ENCODE results near the gene ZG16.
"Not testable (repeated sequence)": the region's sequence is repeated elsewhere in the genome, so short reads cannot be mapped to it uniquely, and the experiment has no call there.

ZG16 gene

GRCh38 chr16:29774730-29775129, 3.3 kb upstream of the ZG16 start:
- H3K4me3 ChIP-seq (ENCODE audit: low read depth, low read length), result no peak overlapping the region
- in situ Hi-C loops (cut with HindIII; ENCODE audit: low sequenced_read_pairs), result no loop called here
- DNase-seq (ENCODE audit: low read depth, low spot score), result no peak
- no peak for TF ChIP-seq CTCF (IDR thresholded peaks at IDR 0.05; ENCODE audit: low read depth, low read length)

- no peak for TF ChIP-seq CTCF (IDR thresholded peaks at IDR 0.05; ENCODE audit: low read depth, low read length)
- no peak for DNase-seq (ENCODE audit: low read depth, low spot score)
- in situ Hi-C loops (cut with HindIII; ENCODE audit: low sequenced_read_pairs), result no loop called here
- no peak overlapping the region for H3K4me3 ChIP-seq (ENCODE audit: low read depth, low read length)
Observed at GRCh38 chr16:29775742-29776408, 2.2 kb upstream of the ZG16 start.

- H3K4me3 ChIP-seq (ENCODE audit: low read depth, low read length), result no peak overlapping the region
- in situ Hi-C loops (cut with HindIII; ENCODE audit: low sequenced_read_pairs), result no loop called here
- TF ChIP-seq CTCF (IDR thresholded peaks at IDR 0.05; ENCODE audit: low read depth, low read length), result no peak
- DNase-seq (ENCODE audit: low read depth, low spot score), result no peak
Observed at GRCh38 chr16:29779474-29779873, 1.4 kb downstream of the ZG16 start.

DNA sequence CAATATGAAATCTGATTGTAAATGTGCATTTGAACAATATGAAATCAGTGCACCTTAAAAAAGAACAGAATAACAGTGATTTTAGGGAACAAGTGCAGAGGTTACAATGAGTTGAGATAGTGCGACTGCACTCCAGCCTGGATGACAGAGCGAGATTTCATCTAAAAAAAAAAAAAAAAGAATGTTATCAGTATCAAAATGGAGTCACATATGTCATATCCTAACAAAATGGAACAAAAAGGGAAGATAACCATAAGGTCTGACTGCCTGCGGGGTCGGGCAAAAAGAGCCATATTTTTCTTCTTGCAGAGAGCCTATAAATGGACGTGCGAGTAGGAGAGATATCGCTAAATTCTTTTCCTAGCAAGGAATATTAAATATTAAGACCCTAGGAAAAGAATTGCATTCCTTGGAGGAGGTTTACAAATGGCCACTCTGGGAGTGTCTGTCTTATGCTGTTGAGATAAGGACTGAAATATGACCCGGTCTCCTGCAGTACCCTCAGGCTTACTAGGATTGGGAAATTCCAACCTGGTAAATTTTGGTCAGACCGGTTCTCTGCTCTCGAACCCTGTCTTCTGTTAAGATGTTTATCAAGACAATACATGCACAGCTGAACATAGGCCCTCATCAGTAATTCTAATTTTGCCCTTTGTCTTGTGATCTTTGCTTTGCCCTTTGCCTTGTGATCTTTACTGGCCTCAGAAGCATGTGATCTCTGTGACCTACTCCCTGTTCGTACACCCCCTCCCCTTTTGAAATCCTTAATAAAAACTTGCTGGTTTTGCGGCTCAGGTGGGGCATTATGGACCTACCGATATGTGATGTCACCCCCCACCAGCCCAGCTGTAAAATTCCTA, 5.3 kb downstream of the ZG16 start:
- in situ Hi-C loops (cut with HindIII; ENCODE audit: low sequenced_read_pairs); H3K4me3 ChIP-seq (ENCODE audit: low read depth, low read length); DNase-seq (ENCODE audit: low read depth, low spot score): not testable (repeated sequence)

DNA sequence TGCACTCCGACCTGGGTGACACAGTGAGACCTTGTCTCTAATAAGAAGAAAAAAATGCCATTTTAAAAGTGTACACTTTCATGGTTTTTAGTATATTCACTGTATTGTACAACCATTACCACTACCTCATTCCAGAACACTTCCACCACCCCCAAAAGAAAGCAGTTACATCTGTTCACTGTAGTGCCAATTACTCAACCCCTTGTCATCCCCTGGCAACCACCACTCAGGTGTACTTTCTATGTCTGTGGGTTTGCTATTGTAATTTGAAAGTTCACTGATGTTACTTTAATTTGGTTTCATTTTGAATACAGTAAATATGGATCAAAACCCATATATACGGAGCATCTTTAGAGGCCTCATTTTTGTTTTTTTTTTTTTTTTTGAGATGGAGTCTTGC, 6.1 kb downstream of the ZG16 start:
- no peak for DNase-seq (ENCODE audit: low read depth, low spot score)
- in situ Hi-C loops (cut with HindIII; ENCODE audit: low sequenced_read_pairs), result no loop called here
- no peak overlapping the region for H3K4me3 ChIP-seq (ENCODE audit: low read depth, low read length)
- no peak for TF ChIP-seq CTCF (IDR thresholded peaks at IDR 0.05; ENCODE audit: low read depth, low read length)

DNA sequence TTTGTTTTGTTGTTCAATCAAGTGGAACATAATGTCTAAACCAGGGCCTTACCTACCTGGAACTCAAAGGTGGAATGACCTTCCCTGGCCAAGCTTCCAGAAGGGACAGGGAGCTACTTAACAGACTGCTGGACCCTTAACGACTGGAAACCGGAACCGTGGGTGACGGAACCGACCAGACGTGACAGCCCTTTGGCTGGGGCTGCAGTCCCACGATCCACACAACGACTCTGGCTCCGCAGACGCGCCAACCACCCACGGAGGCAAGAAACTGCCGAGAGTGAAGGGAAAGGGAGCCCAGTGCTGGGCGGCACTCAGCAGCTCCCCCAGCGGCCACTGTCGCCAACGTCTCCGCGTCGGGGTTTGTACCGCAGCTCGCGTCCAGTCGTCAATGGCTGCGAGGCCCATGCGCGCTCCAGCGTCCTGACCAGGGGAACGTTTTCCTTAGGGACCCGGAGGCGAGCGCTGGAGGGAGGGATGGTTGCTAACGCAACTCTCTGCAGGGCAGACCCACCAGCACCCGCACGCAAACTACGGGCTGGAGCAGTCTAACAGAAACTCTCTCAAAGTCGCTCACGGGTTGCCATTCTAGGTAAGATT, 6.9 kb downstream of the ZG16 start:
- peak; percentile 54 for DNase-seq (ENCODE audit: low read depth, low spot score)
- peak overlapping the region; percentile 31 for H3K4me3 ChIP-seq (ENCODE audit: low read depth, low read length)
- in situ Hi-C loops (cut with HindIII; ENCODE audit: low sequenced_read_pairs), result no loop called here
- TF ChIP-seq CTCF (IDR thresholded peaks at IDR 0.05; ENCODE audit: low read depth, low read length), result peak; percentile 94

- in situ Hi-C loops (cut with HindIII; ENCODE audit: low sequenced_read_pairs); H3K4me3 ChIP-seq (ENCODE audit: low read depth, low read length); DNase-seq (ENCODE audit: low read depth, low spot score): not testable (repeated sequence)
Observed at GRCh38 chr16:29787155-29787554, 9.1 kb downstream of the ZG16 start.
